Upper lobe of left lung (tissue), 6 donors: ENCODE results near the gene KLHL1. TPM values are rescaled to one million over a fixed set of nuclear protein-coding genes. Genes with fewer than 3 reads are reported as not detected.

Source experiments
- ATAC-seq, 2 donors: fragments of 200-7000 bp; cut with Tn5 transposase; one replicate each; pipeline ENCODE4 v1.9.1; 2022; ENCODE audit warnings: mild to moderate bottlenecking in 2 of 2, moderate library complexity in 2 of 2; ENCODE audit not compliant: low FRiP score in 2 of 2
- DNase-seq, 2 donors: peaks; one replicate each; pipeline ENCODE4 v3.0.0-alpha.2; 2019 to 2020
- H3K27ac ChIP-seq, 4 donors: fragments of 200-600 bp; sonication (generic); one replicate each; pipeline ENCODE4 v1.5.1; 2016 to 2019
- H3K27me3 ChIP-seq, 4 donors: fragments of 200-600 bp; sonication (generic); one replicate each; pipeline ENCODE4 v1.5.1; 2017 to 2019
- H3K36me3 ChIP-seq, 4 donors: fragments of 200-600 bp; sonication (generic); one replicate each; pipeline ENCODE4 v1.5.1; 2016 to 2019
- H3K4me1 ChIP-seq, 4 donors: fragments of 200-600 bp; sonication (generic); one replicate each; pipeline ENCODE4 v1.5.1; 2018 to 2019
- H3K4me3 ChIP-seq, 4 donors: fragments of 200-600 bp; sonication (generic); one replicate each; pipeline ENCODE4 v1.5.1; 2017 to 2019; ENCODE audit warnings: mild to moderate bottlenecking in 2 of 4, moderate library complexity in 1 of 4
- H3K9me3 ChIP-seq, 4 donors: fragments of 200-600 bp; sonication (generic); one replicate each; pipeline ENCODE4 v1.5.1; 2018 to 2019
- EP300 ChIP-seq, 4 donors: sonication (generic); formaldehyde crosslinking; IDR thresholded peaks; one replicate each; pipeline ENCODE4 v1.5.1; 2017; ENCODE audit warnings: antibody characterized with exemption in 4 of 4, control low read depth in 2 of 4
- POLR2A ChIP-seq, 4 donors: fragments of 450-650 bp; IDR thresholded peaks; one replicate each; pipeline ENCODE4 v1.5.1; 2016 to 2017; ENCODE audit warnings: antibody characterized with exemption in 4 of 4, mild to moderate bottlenecking in 2 of 4
- POLR2AphosphoS5 ChIP-seq, 2 donors: sonication (generic); formaldehyde crosslinking; IDR thresholded peaks; one replicate each; pipeline ENCODE4 v1.5.1; 2017; ENCODE audit warnings: antibody characterized with exemption in 2 of 2
- WGBS, 2 donors: methylation state at CpG; one replicate each; pipeline ENCODE4 v1.1.5; 2017 to 2018; 5-methylcytosine and 5-hydroxymethylcytosine counted together
- total RNA-seq, 6 donors: library from RNA; depleted of rRNA in 4 of 6; stranded (reverse); fragments of >200 nt in 4 of 6; gene quantifications; one replicate each; pipeline versions ENCODE4 v1.1.0 to v1.2.1, GENCODE V29; 2016 to 2021
- TF ChIP-seq, protein P1 (sequence below), 6 experiments: fragments of 450-650 bp in 4 of 6; fragments of 200-600 bp in 2 of 6; sonication (generic) in 2 of 6; IDR thresholded peaks; one replicate each; pipeline ENCODE4 v1.5.1; 2016 to 2019; ENCODE audit warnings: antibody characterized with exemption in 6 of 6
- donor health status: DM: no; HTN: no; CAD: no; lungs with moderate emphysema.
- donor health status: DM: no; HTN: yes; CAD: no; lungs with severe emphysema.

The KLHL1 gene
- total RNA-seq, 6 donors from 2014 or later, result not detected

DNA sequence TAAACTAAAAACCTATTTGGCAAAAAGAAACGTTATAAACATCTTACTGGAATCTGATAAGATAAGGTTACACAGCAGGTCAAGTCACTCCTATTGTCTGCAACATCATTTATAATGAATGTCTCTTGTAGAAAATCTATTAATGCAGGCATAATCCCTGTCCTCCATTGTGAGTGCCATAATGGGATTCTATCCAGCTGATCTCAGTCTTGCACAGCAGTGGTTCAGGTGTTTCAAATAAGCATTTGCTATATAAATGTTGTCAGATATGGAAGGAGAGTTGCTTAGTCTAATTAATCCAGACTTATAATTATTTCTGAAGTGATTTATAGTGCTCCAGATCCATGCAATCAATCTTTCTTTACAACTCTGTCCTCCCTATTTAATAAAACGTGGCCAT lies 187.1 kb downstream of the KLHL1 start:
- H3K36me3 ChIP-seq, result no peaks in the 10 kb centered on the region
- WGBS, 2 donors, result 36 to 43% methylated on average over 2 of the region's 2 CpGs
- no peak for DNase-seq
- H3K4me3 ChIP-seq, result no peak overlapping the region
- TF ChIP-seq POLR2AphosphoS5 (IDR thresholded peaks at IDR 0.05) (no peak), POLR2A (IDR thresholded peaks at IDR 0.05) (no peak), EP300 (IDR thresholded peaks at IDR 0.05) (no peak)
- TF ChIP-seq, protein P1, sequence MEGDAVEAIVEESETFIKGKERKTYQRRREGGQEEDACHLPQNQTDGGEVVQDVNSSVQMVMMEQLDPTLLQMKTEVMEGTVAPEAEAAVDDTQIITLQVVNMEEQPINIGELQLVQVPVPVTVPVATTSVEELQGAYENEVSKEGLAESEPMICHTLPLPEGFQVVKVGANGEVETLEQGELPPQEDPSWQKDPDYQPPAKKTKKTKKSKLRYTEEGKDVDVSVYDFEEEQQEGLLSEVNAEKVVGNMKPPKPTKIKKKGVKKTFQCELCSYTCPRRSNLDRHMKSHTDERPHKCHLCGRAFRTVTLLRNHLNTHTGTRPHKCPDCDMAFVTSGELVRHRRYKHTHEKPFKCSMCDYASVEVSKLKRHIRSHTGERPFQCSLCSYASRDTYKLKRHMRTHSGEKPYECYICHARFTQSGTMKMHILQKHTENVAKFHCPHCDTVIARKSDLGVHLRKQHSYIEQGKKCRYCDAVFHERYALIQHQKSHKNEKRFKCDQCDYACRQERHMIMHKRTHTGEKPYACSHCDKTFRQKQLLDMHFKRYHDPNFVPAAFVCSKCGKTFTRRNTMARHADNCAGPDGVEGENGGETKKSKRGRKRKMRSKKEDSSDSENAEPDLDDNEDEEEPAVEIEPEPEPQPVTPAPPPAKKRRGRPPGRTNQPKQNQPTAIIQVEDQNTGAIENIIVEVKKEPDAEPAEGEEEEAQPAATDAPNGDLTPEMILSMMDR (IDR thresholded peaks at IDR 0.05), result no peak
- ATAC-seq, result no peak
- H3K27ac ChIP-seq, result no peak overlapping the region
- H3K27me3 ChIP-seq, result no peaks in the 10 kb centered on the region
- H3K9me3 ChIP-seq, result no peaks in the 10 kb centered on the region
- H3K4me1 ChIP-seq, result no peaks in the 10 kb centered on the region

DNA sequence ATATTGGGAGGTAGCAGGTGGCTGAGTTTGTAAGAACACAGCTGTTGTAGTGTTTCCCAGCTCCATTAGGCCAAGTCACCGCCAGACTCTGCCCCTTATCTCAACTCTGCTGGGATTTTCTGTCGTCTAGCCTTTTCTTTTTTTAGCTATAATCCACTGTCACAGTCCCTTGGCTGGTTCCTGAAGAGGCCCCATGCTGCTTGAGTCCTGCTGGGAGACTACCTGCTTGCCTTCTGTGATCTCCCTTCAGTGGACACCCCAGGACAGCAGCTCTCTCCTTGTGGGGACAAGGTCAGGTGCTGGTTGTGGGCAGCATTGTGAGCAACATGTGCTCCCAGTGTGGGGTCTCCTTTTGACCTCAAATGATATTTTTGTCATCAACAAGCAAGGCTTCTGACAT lies 195.6 kb downstream of the KLHL1 start:
- no peak for DNase-seq
- TF ChIP-seq POLR2AphosphoS5 (IDR thresholded peaks at IDR 0.05) (no peak), POLR2A (IDR thresholded peaks at IDR 0.05) (no peak), EP300 (IDR thresholded peaks at IDR 0.05) (no peak)
- TF ChIP-seq, protein P1 (IDR thresholded peaks at IDR 0.05), result no peak
- ATAC-seq, result no peak
- no peaks in the 10 kb centered on the region for H3K9me3 ChIP-seq
- no peak overlapping the region for H3K27ac ChIP-seq
- WGBS, 2 donors, result 51 to 57% methylated on average over 2 of the region's 2 CpGs
- H3K4me1 ChIP-seq, result no peaks in the 10 kb centered on the region
- H3K4me3 ChIP-seq, result no peak overlapping the region
- H3K36me3 ChIP-seq, result no peaks in the 10 kb centered on the region
- H3K27me3 ChIP-seq, result no peaks in the 10 kb centered on the region

DNA sequence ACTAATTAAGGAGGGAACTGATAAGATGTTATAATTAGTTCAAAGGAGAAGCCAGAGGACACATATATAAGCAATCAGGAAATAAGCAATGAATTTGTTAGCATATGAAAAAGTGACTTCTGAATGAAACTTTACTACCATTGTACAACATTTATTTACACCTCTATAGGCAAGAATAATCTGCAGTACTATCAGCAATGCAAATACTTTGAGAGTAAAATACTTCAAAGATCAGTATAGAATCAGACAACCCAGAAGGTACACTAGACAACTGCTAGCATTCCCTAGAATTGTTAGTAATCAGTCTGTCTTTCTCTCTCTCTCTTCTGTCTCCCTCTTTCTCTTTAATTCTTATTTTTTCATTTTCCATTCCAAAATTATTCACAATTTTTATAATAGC lies 197.5 kb downstream of the KLHL1 start:
- ATAC-seq, result no peak
- Histone ChIP-seq H3K4me3 (no peak overlapping the region), H3K27me3 (no peaks in the 10 kb centered on the region), H3K27ac (no peak overlapping the region), H3K36me3 (no peaks in the 10 kb centered on the region), H3K4me1 (no peaks in the 10 kb centered on the region), H3K9me3 (no peaks in the 10 kb centered on the region)
- DNase-seq, result no peak
- TF ChIP-seq EP300 (IDR thresholded peaks at IDR 0.05) (no peak), POLR2AphosphoS5 (IDR thresholded peaks at IDR 0.05) (no peak), POLR2A (IDR thresholded peaks at IDR 0.05) (no peak)
- TF ChIP-seq, protein P1 (IDR thresholded peaks at IDR 0.05), result no peak

DNA sequence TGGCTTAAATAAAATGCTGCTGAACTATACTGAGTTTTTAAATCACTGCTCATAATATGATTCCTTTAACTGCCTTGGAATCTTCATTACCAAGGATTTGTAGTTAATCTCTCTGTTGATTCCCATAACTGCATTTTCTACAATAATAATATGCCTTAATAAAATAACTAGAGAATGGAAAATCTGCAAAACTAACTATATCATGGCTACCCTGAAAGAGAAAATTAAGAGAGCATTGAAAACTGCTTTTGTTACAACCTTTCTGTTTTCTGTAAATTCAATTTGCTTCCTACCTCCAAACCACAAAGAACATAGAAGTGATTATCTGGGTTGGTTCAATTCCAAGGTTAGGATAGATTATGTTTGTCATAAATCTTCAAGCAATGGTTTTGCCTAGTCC lies 203.5 kb downstream of the KLHL1 start:
- Histone ChIP-seq H3K4me1 (no peaks in the 10 kb centered on the region), H3K27ac (no peak overlapping the region), H3K36me3 (no peaks in the 10 kb centered on the region), H3K4me3 (no peak overlapping the region), H3K27me3 (no peaks in the 10 kb centered on the region), H3K9me3 (no peaks in the 10 kb centered on the region)
- ATAC-seq (no peak), DNase-seq (no peak)
- TF ChIP-seq POLR2A (IDR thresholded peaks at IDR 0.05), result no peak
- no peak for TF ChIP-seq EP300 (IDR thresholded peaks at IDR 0.05)
- TF ChIP-seq POLR2AphosphoS5 (IDR thresholded peaks at IDR 0.05), result no peak
- TF ChIP-seq, protein P1 (IDR thresholded peaks at IDR 0.05), result no peak

DNA sequence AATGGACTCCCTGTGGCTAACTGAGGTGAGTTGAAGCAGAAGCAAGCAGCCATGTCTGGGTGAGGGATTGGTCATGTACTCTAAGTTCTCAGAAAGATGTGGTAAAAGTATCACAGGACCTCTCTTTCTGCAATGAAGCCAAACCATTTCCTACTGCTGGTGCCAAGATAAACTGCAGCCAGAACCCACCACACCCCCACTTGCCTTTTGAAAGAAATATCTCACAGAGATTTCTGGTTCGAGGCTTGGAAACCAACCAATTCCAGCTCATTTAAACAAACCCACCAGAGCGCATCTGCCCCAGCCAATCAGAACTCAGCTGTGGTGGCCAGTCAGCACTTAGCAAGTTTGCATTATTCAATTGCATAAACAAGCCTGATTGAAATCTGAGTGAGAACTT lies 205.2 kb downstream of the KLHL1 start:
- H3K27me3 ChIP-seq, result no peaks in the 10 kb centered on the region
- H3K4me3 ChIP-seq, result no peak overlapping the region
- no peaks in the 10 kb centered on the region for H3K4me1 ChIP-seq
- H3K9me3 ChIP-seq, result no peaks in the 10 kb centered on the region
- TF ChIP-seq POLR2AphosphoS5 (IDR thresholded peaks at IDR 0.05) (no peak), POLR2A (IDR thresholded peaks at IDR 0.05) (no peak), EP300 (IDR thresholded peaks at IDR 0.05) (no peak)
- TF ChIP-seq, protein P1 (IDR thresholded peaks at IDR 0.05), result no peak
- no peaks in the 10 kb centered on the region for H3K36me3 ChIP-seq
- no peak overlapping the region for H3K27ac ChIP-seq
- WGBS, 2 donors, result 58 to 63% methylated on average over 2 of the region's 2 CpGs
- no peak for ATAC-seq
- no peak for DNase-seq
